Activated CD8-positive, alpha-beta memory T cell treated with anti-CD3 and anti-CD28 coated beads, Interleukin-2, amount 50 U/mL, for 24 hours (primary cell): ENCODE measurements around the gene TUBGCP3.
A peak's percentile ranks its signal among the peaks of the same experiment; 100 is the strongest.

Experiments used
- DNase-seq: peaks from one replicate; pipeline ENCODE4 v3.0.0-alpha.2; 2020; ENCODE audit errors: extremely low read depth

The TUBGCP3 gene

DNA sequence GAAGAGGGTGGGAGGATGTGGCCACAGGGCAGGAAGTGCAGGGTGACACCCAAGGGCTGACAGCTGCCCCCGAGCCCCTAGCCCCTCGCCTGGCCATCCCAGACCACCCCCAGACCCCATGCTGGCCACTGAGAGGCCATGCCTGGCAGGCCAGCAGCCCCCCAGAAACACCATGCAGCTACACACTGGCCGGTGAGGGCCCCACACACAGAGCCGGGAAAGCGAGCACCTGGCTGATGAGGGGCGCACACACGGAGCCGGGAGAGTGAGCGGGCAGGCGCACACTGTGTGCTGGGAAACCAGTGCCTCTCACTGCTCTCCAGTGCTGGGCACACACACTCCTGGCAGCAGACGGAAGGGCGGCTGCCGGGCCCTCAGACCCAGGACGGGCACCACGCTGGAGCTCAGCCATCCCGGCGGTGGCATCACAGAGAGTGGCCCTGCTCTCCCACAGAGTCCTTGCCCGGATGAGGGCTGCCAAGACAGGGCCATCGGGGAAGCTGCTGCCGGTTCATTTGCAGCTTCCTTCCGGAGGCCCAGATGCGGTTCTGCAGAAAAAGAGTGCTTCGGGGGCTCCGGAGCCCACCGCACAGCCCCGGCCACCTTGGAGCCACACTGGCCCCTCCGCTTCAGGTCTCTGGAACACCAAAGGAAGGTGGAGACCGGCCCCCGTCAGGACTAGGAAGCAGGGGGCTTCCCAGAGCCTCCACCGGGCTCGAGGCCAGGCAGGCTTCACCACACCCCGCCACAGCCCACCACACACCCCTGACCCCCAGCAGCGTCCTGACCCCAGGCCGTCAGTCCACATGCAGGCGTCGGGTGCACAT is 135.4 kb downstream of the TUBGCP3 start:
- DNase-seq: no peak

DNA sequence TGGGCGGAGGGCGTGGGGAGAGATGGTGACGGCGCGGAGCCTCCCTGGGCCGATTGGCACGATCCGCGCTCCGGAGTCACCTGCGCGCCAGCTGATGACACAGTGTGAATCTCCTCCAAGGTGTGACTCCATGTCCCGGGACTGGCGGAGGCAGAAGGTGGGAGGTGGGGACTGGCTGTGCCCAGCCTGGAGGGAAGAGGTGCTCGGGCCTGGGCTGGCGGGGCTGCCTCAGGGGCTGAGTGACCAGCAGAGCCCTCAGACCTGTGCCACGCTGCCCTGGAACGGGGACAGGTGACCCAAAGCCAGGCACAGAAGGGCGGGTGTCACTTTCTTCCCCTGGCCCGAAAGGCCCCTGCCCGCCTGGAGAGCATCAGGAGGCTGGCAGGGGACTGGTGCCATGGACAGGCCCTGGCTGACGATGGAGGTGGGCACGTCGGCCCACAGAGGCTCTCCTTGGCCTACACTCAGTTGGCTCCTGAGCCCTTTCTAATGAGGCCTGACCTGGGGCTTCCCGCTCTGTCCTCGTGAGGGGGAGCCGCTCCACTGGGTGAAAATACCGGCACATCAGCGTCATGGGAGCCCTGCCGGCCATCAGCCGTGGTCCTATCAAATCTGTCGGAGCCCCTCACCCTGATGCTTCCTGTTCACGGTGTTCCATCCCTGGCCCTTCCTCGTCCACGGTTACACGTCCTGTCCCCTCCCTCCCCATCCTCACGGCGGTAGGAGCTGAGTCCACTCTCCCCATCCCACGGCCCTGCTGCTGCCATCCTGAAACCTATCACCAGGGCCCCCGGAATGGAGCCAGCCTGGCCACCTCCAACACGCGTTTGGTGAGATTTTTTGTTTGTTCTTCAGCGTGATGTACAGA is 136.2 kb downstream of the TUBGCP3 start:
- DNase-seq: no peak

DNA sequence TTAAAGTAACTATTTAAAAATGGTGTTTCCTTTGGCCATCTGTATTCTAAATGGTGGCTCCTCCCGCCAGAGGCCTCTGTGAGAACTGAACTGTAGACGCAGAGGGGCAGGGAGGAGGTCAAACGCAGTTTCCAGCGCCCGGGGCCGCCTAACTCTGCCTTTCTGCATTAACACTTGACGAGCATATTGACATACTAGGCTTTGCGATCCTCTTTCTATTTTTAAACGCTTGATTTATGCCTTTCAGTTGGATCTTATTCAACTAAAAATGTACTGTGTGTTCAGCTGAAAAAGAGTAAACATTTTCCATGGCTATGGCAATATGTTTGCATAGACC is 137.1 kb downstream of the TUBGCP3 start:
- no peak for DNase-seq

DNA sequence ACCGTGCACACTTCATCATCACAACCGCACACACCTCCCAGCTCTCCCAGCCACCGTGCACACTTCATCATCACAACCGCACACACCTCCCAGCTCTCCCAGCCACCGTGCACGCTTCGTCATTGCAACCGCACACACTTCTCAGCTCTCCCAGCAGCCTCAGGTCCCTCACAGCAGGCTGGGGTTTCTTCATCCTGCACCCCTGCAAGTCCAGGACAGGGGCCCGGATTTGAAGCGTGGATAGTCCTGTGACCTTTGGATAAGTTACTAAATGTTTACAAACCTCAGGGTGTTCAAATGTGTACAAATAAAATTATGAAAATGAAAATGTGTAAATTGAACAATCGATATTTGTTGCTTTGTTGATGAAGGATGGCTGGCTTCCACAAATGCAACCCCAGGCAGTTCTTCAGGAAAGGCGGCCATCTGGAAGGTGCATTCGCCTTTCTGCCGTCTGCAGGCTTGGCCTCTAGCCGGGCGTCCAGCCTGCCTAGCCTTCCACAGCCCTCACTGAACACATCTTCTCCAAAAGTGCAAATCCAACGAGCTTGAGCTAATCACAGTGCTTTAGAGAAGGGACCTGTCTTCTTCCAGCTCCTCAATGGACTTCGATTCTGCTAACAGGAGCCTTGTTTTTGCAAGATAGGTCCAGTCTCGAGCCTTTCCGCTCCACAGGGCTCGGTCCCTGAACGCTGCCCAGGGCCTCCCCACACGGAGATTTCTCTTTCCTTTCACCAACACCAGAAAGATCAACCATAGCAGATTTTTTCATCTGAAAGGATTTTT is 137.6 kb downstream of the TUBGCP3 start:
- DNase-seq: no peak

DNA sequence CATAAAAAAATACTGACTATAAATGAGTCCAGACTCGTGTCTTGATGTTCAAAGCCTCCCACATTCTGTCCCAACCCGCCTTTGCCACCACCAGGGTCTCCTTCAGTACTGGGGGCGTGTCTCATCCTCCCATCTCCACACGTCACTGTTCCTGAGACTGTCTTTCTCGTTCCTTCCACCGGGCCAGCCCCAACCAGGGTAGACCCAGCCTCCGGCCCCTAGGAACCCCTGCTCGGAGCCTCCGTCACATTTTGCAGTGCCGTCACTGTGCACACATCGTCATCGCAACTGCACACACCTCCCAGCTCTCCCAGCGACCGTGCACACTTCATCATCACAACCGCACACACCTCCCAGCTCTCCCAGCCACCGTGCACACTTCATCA is 138.4 kb downstream of the TUBGCP3 start:
- DNase-seq: no peak

DNA sequence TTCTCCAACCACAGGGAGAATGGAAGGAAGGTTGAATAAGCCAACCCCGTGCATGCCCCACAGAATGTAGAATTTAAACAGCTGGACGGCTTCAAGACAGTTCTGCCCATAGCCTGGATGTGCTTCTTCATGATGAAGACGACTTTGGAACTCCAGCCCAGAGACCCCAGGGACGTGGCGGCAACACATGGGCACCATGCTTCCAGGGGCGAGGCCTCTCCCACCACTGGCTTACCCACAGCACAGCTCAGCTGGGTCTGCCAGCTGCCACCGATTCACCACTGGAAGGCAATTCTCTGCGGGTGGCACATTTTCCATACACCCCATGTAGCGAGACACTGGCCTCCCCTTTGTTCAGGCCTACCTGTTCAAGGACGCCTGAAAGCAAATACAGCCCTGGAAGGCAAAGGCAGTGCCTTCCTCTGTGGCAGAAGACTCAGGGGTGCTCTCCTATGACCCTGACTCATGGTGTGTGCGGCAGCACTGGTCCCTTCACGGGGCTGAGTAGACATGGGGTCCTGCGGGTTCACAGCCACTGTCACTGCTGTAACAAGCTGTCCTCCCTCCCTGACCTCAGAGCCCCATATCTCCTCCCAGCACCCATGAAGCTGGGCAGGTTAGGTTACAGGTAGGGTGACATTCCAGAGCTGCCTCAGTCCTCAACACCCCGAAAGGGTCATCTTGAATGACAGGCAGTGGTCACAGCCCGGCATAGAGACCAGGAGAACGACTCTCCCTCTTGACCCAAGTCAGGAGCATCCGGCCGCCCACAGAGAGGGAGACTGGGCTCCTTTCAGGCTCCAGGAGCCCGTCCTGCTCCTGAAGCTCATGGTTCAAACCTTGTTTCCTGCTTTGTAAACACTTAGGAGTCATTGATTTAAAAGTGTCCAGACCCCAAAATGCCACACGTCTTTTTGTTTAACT is 139.1 kb downstream of the TUBGCP3 start:
- DNase-seq: no peak

DNA sequence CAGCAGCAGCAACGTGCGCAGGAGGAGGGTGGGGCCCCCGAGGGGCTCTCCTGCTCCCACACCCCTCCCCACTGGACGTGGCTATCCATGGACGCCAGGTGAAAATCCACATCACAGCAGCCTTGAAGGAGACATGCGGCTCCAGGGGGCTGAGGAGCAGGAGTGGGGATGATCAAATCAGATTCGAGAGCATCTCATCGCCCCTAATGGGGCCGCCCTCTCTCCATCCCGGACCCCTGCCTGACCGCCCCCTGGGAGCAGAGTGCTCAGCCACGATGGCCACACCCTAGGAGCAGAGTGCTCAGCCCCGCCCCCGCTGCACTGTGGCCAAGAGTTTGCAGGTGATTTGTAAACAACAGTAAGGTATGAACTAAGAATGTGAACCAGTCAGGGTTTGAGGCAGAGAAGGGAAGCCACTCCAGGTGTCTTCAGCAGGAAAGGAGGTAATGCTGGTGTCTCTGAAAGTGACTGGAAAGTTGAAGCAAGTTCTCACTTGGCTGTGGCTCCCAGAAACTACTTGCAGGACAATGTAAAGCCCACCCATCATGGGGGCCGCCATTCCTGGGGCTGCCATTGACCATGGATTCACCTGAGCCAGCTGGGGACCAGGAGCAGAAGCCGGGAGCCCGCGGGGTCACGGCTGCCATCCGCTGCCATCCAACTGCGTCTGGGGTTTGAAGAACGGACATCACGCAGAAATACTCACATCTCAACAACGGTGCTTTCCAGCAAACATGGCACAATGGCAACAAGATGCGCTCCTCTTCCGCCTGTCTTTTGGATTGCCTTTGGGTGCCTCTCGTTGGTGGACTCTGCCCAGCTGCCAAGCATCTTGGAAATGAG is 140.0 kb downstream of the TUBGCP3 start:
- DNase-seq: no peak

DNA sequence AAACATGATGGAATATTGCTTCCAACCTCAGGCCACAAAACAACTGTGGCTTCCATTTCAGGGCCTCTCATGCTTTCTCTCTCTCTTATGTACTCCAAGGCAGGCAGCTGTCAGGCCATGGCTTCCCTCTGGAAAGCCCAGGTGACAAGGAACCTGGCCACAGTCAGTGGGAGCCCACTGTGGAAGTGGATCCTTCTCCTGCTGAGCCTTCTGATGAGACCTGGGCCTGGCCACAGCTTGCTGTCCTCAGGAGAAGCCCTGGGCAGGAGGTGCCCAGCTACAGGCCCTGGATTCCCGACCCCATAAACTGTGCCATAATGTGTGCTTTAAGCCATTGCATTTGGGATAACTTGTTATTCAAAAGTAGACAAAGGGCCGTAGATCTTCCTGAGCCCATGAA is 140.6 kb downstream of the TUBGCP3 start:
- DNase-seq: no peak

DNA sequence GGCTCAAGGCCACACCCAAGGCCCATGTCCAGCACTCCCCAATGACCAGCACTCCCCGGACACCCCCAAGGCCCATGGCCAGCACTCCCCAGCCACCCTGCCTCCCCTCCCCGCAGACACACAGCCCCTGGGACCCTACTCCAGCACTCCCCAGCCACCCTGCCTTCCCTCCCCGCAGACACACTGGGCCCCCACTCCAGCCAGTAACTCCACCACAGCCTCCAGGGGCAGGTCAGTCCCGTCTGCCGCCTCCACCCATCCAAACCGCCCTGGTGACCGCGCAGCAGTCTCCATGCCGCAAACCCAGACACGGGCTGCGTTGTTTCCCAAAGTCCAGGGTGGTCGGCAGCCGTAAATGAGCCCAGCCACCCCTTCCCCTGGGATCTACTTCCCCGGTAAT is 141.1 kb downstream of the TUBGCP3 start:
- DNase-seq: no peak

DNA sequence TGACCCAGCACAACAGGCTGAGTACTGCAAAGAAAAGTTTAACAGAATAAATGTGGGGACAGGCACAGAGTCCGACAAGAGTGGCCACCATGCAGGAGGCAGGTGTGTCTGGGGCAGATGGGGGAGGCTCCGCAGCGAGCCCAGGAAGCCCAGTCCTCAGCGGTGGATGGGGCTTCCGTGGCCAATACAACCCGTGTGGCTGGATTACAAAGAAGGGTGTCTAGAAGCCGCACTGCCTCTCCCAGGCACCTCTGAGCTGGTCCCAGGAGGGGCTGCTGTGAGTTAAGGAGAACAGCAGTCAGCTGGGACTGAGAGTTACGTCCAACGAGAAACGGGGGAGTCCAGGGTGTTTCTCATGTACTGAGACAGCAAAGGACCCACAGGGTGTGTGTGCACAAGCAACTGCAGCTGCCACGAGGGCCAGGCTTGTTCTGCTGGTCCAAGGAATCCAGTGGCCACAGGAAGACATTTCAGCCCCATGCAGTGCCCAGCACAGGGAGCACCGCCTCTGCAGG is 141.5 kb downstream of the TUBGCP3 start:
- DNase-seq: no peak

DNA sequence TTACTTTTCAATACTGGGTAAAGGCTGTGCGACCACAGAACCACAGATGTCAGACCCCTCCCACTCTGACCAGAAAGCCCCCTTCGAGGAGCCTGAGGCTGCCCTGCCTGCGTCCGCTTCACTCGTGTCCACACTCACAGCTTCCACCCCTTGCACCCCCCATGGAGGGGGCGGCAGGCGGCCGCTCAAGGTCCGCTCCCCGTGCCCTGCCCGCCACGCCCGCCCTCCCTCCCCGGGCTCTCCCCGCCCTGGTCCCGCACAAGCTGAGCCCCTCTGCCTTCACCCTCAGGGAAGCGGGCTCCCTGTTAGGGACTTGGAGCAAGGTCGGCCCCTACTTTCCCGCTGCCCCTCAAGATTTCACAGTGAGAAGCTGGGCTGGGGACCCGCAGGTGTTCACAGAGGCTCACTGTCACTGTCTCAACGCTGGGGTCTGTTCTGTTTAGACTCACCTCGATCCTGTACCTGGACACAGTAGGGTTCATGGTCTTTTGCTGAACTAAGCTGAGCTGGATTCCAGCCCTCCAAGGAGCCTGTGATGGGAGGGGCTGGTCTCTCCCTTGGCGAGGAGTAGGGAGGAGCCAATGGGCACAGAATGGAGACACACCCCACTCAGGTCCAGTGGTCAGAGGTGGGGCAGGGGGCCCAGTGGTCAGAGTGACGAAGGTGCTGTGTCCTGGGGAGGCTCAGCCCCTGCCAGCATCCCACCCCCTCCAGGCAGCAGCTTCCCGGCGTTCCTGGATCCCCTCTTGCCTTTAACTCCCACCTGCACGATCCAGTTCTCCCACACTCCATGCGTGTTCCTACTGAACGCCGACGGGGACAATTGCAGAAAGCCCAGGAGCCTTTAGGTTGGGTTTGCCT is 142.3 kb downstream of the TUBGCP3 start:
- DNase-seq: no peak

DNA sequence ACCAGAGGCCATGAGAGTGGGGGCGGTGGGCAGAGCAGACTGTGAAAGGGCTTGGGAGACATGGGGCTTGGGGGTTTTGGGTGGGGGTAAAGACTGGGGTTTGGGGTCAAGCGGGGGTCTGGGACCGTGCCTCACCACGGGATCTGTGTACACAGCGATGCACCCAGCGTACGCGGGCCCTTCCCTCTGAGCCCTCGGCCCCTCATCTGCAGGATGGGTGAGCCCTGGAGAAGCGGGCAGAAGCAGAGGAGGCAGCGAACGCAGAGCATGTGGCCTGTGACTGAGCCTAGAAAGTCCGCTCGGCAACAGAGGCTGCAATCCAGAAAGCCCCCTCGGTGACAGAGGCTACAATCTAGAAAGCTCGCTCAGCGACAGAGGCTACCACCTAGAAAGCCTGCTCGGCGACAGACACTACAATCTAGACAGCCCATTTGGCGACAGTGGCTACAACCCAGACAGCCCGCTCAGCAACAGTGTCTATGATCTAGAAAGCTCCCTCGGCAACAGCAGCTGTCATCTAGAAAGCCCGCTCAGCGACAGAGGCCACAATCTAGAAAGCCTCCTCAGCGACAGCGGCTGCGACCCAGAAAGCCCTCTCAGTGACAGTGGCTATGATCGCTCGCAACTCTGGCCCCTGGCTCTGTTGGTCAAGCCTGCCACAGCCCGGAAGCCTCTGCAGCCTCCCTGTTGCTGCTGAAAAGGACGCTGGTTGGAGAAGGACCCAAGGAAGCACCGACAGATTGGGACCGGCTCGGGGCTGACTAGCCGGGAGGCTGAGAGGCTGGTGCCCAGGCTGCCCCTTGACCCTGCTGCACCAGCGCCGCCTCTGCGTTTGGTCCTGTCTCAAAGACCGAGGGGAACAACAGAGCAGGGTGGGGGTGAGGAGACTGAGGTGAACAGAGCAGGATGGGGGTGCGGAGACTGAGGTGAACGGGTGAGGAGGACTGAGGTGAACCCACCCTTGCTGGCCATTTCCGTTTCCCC is 143.2 kb downstream of the TUBGCP3 start:
- no peak for DNase-seq

DNA sequence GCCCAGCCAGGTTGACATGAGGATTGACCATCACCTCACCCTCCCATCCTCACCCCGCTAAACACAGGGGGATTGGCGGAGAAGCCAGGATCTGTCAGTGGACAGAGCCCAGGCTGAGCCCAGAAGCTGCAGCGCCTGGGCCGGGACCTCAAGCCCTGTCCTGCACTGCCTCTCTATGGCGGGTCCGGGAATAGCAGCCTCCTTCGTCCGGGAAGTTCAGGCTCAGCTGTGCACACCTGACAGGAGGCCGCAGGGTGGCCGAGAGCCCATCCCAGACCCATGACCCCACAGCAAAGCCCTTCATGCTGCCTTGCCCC is 144.0 kb downstream of the TUBGCP3 start:
- DNase-seq: peak; percentile 14

DNA sequence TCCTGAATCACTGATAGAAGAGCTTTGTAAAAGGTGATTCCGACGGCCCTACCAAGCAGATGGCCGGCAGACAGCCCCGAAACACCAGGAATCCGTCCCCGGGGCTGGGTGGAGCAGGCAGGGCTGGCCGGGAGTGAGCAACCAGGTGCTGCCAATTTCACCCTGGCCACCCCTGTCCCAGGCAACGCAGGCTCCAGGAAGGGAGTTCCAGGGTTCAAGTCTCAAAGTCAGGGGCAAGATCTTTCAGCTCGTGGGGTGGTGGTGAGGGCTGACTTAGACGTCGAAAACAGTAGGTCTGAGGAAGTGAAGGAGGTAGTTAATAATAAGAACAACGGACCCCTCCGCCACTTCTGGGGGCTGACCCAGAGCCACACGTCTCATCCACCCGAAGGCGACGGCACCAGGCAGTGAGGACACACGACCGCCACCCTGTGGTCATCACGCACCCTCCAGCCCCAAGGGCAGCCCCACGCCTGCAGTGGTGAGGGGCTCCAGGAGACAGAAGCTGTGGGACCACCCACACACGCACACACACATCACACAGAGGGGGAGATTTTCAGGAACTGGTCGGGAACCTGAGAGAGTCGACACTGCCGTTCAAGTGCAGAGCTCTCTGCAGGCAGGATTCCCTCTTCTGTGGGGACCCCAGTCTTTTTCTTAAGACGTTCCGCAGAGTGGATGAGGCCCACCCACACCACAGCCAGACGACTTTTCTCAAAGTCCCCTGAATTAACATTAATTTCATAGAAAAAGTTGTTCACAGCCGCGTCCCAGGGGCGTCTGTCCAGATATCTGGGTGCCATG is 144.6 kb downstream of the TUBGCP3 start:
- no peak for DNase-seq

DNA sequence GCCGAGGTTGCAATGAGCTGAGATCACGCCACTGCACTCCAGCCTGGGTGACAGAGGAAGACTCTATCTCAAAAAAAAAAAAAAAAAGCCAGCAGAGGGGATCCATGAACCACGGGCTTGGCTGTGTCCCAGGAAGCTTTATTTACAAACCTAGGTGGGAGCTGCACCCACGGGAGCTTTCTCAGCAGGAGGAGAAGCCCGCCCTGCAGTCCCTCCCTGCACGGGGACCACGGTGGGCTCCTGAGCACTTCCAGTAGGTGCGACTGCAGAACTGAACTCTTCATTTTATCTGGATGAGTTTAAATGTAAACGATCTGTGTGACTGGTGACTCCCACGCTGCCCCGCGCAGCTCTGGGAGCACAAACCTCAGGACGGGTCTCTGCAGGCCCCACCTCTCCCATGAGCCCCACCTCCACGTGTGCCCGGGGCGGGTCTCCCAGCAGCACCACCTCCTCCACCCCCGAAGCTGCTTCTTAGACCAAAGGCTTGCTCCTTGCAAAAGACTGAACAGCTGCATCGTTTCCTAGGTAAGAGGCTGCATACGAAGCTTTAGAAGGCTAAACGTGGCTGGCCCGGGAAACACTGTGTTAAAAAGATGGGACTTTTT is 145.4 kb downstream of the TUBGCP3 start:
- DNase-seq: no peak

DNA sequence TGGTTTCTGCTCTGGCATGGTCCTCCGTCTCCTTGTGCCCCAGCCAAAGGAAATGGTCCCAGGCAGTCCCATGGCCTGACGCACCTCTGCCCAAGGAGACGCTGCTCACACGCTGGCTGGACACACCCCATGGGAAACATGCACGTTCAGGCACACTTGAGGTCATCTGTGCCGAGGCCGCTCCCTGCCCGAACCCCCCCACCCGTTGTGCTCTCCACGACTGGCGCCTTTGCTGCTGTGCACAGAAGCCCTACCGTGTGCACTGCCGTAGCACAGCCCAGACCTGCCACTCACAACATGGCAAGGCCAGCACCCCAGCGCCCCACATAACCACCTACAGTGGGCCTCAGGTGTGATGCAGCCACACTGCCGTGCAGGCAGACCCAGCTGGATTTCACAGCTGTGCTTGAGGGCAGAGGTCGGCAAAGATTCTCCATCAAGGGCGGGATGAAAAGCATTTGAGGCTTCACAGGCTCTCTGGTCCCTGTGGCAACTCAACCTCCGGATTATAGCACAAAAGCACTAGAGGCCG is 146.1 kb downstream of the TUBGCP3 start:
- no peak for DNase-seq

DNA sequence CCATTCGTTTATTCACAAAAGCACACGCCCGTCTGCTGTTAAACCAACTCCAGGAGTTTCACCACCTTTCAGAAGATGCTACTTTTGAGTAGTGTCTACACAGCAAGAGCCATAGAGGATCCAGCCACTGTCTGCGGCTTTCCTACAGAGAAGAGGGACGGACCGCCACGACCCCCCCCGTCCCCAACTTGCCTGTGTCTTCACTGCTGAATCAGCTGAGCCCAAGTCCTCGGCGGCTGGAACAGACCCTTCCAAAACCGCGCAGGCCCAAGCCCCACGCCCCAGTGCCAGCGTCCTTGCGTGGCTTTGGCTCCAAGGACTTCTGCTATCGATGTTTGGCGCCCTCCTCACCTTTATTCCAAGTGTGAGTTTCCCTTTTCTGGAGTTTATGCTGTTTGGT is 146.7 kb downstream of the TUBGCP3 start:
- no peak for DNase-seq
